T-helper 1 cell treated with Interleukin-12 subunit alpha and Interleukin-12 subunit beta and Interleukin-4 antibody, amounts not matched to agents 30 μg/mL and 1 μg/mL, for 36 hours (primary cell): ENCODE measurements around the gene GNAS.
A peak's percentile ranks its signal among the peaks of the same experiment; 100 is the strongest.

Experiments
- H3K27ac Mint-ChIP-seq: one replicate; pipeline ENCODE4 v1.8.0; 2021; ENCODE audit warnings: mild to moderate bottlenecking, mixed read lengths
- H3K27me3 Mint-ChIP-seq: one replicate; pipeline ENCODE4 v1.8.0; 2021; ENCODE audit warnings: low read depth, mixed read lengths
- H3K36me3 Mint-ChIP-seq: one replicate; pipeline ENCODE4 v1.8.0; 2021; ENCODE audit warnings: low read depth, mixed read lengths
- H3K4me1 Mint-ChIP-seq: one replicate; pipeline ENCODE4 v1.8.0; 2021; ENCODE audit warnings: low read depth, mixed read lengths
- H3K4me3 Mint-ChIP-seq: one replicate; pipeline ENCODE4 v1.8.0; 2021; ENCODE audit warnings: mild to moderate bottlenecking, moderate library complexity, mixed read lengths
- H3K9me3 Mint-ChIP-seq: one replicate; pipeline ENCODE4 v1.8.0; 2021; ENCODE audit warnings: mixed read lengths

The GNAS gene

GRCh38 chr20:58890518-58891085 lies 38.1 kb downstream of the GNAS start:
- Mint-ChIP-seq H3K9me3 (no peaks in the 10 kb centered on the region), H3K36me3 (peaks cover 8% of the 10 kb centered on the region), H3K4me3 (peak overlapping the region; percentile 90), H3K4me1 (peaks cover 38% of the 10 kb centered on the region), H3K27ac (peak overlapping the region; percentile 89), H3K27me3 (no peaks in the 10 kb centered on the region)

DNA sequence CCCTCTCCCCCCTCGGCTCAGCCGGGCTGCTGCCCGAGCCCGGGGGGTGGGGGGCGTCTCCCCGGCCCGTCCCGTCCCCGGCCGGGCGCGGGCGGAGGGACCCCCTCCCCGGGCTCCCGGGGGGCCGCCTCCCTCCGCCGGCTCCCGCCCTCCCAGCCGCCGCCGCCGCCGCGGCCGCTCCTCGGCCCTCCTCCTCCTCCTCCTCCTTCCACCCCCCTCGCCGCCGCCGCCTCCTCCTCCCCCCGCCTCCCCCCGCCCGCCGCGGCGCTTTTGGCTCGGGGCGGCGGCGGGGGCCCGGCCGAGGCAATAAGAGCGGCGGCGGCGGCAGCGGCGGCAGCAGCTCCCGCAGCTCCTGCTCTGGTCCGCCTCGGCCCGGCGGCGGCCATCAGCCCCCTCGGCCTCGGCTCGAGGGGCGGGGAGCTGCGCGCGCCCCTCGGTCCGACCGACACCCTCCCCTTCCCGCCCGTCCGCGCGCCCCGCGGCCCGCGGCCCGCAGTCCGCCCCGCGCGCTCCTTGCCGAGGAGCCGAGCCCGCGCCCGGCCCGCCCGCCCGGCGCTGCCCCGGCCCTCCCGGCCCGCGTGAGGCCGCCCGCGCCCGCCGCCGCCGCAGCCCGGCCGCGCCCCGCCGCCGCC lies 38.7 kb downstream of the GNAS start:
- H3K27me3 Mint-ChIP-seq = no peaks in the 10 kb centered on the region
- no peaks in the 10 kb centered on the region for H3K9me3 Mint-ChIP-seq
- H3K4me1 Mint-ChIP-seq = peaks cover 43% of the 10 kb centered on the region
- H3K27ac Mint-ChIP-seq = peak overlapping the region; percentile 55
- peaks cover 12% of the 10 kb centered on the region for H3K36me3 Mint-ChIP-seq
- peak overlapping the region; percentile 71 for H3K4me3 Mint-ChIP-seq

DNA sequence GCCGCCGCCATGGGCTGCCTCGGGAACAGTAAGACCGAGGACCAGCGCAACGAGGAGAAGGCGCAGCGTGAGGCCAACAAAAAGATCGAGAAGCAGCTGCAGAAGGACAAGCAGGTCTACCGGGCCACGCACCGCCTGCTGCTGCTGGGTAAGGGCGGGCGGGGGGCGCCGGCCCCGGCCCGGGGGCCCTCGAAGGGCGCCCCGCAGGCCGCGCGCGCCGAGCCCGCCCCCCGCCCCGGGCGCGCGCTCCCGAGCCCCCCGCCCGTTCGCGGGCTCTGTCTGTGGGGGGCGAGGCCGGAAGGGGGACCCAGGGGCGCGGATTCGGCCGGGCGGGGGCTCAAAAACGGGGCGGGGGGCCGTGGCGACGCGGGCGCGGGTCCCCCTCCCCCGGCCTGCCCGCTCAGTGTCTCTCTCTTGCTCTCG lies 39.2 kb downstream of the GNAS start:
- peaks cover 14% of the 10 kb centered on the region for H3K36me3 Mint-ChIP-seq
- peak overlapping the region; percentile 96 for H3K4me3 Mint-ChIP-seq
- H3K9me3 Mint-ChIP-seq = no peaks in the 10 kb centered on the region
- H3K27ac Mint-ChIP-seq = peak overlapping the region; percentile 99
- no peaks in the 10 kb centered on the region for H3K27me3 Mint-ChIP-seq
- H3K4me1 Mint-ChIP-seq = peaks cover 41% of the 10 kb centered on the region

DNA sequence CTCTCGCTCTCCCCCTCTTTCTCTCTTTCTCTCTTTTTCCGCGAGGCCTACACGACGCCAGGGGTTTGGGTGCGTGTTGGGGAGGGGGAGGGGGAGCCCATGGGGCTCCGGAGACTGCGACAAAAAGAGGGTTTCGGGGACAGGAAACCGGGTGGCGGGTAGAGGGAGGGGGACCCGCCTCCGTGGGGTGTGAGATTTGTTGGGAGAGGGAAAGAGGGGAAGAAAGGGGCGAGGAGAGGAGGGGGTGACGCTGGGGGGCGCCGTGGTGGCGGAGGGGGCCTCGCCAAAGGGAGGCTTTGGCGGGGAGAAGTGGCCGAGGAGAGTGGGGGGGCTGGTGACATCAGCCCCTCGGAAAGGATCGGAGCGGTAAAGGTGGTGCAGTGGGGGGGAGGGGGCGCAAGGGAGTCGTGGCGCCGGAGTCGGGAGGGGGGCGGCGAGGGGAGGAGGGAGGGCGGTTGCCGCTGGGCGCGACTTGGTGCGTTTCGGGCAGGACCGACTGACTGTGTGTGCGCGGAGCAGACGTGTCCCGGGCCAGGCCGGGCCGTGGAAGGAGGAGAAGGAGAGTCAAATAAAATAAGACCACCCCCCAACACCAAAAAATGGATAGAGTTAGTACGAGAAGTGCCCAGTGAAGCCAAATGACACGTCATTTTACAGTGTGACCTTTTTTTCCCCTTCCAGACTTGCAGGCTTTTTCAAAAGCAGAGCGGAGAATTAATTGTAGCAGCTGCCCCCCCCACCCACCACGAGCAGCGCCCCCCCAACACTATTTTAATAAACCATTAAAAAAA lies 39.8 kb downstream of the GNAS start:
- Mint-ChIP-seq H3K9me3 (no peaks in the 10 kb centered on the region), H3K4me1 (peaks cover 40% of the 10 kb centered on the region), H3K27ac (peak overlapping the region; percentile 99)

GRCh38 chr20:58892932-58893224 lies 40.4 kb downstream of the GNAS start:
- peak overlapping the region; percentile 96 for H3K4me3 Mint-ChIP-seq
- no peaks in the 10 kb centered on the region for H3K27me3 Mint-ChIP-seq
- peak overlapping the region; percentile 99 for H3K27ac Mint-ChIP-seq
- H3K36me3 Mint-ChIP-seq = peaks cover 20% of the 10 kb centered on the region
- H3K9me3 Mint-ChIP-seq = no peaks in the 10 kb centered on the region
- H3K4me1 Mint-ChIP-seq = peaks cover 42% of the 10 kb centered on the region

More for the DNA sequence above, 39.8 kb downstream of the GNAS start:
- Mint-ChIP-seq H3K4me3 (peak overlapping the region; percentile 96), H3K27me3 (no peaks in the 10 kb centered on the region), H3K36me3 (peaks cover 17% of the 10 kb centered on the region)

GRCh38 chr20:58893355-58894120 lies 41.0 kb downstream of the GNAS start:
- peak overlapping the region; percentile 80 for H3K4me3 Mint-ChIP-seq
- peaks cover 42% of the 10 kb centered on the region for H3K4me1 Mint-ChIP-seq
- no peaks in the 10 kb centered on the region for H3K27me3 Mint-ChIP-seq
- peaks cover 21% of the 10 kb centered on the region for H3K36me3 Mint-ChIP-seq
- no peaks in the 10 kb centered on the region for H3K9me3 Mint-ChIP-seq
- H3K27ac Mint-ChIP-seq = peak overlapping the region; percentile 83

DNA sequence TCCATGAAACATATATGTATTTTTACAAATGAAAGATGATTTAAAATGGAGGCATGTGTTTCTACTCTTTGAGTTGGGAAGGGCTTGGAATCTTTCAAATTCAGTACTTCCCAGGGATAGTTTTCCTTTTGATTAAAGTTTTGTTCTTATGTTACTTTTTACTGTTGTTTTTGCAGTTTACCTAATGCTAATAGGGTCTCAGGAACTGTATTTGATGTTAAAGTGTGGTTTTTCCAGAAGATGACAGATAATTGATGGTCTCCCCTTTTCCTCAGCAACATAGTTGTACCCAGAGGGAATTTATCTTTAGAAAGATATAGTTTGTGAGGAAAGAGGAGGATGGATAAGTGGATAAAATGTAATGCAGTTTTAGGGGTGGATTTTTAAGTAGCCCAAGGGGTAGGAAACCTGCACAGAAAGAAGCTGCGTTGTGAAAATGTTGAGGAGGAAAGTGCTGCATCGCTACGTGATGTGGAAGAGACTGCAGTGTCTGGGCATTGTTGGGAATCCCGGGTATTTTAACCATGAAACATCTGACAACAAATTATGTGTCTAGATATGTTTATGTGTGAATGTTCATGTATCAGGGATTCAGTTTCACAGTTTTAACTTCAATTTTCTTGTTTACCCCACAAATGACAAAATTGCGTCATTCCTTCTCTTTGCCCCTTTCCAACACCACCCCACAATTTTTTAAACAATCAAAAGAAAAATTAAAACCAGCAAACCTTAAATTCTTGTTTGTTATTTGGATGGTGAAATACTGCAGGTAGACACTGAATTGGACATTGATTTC lies 42.3 kb downstream of the GNAS start:
- Mint-ChIP-seq H3K27me3 (no peaks in the 10 kb centered on the region), H3K4me1 (peaks cover 47% of the 10 kb centered on the region), H3K4me3 (peak overlapping the region; percentile 35), H3K9me3 (no peaks in the 10 kb centered on the region), H3K27ac (peak overlapping the region; percentile 4), H3K36me3 (peaks cover 29% of the 10 kb centered on the region)

DNA sequence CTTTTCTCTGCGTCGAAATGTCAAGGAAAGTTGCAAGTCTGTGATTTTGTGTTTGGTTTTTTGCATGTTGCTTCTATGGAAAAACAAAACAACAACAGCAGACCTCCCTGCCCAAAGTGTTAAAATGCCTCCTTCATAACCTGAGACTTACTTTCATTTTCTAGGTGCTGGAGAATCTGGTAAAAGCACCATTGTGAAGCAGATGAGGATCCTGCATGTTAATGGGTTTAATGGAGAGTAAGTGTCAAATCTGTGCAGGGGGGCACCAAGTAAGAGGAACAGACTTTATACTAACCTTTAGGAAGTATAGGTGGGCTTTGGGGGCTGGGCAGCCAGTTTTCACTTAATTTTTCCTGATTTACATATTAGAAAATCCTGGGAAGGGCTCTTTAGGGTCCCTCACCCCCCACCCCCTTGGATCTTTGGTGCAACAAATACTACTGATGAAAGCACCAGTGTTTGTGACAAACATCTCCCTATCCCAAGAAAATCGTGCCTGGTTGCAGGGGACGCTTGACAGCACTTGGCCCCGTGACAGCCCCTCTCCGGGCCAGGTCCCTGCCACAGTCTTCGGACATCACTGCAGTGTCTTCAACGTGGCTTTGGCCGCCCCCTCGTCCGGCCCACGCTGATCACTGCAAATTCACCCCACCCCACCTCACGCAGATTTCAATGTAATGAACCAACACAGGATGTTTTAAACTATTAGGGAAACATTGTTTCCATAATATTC lies 43.1 kb downstream of the GNAS start:
- no peaks in the 10 kb centered on the region for H3K27me3 Mint-ChIP-seq
- H3K9me3 Mint-ChIP-seq = no peaks in the 10 kb centered on the region
- peak overlapping the region; percentile 4 for H3K27ac Mint-ChIP-seq
- H3K4me1 Mint-ChIP-seq = peaks cover 50% of the 10 kb centered on the region
- H3K36me3 Mint-ChIP-seq = peaks cover 34% of the 10 kb centered on the region
- H3K4me3 Mint-ChIP-seq = peak overlapping the region; percentile 35

GRCh38 chr20:58896820-58897219 lies 44.3 kb downstream of the GNAS start:
- peaks cover 52% of the 10 kb centered on the region for H3K4me1 Mint-ChIP-seq
- H3K27me3 Mint-ChIP-seq = no peaks in the 10 kb centered on the region
- H3K9me3 Mint-ChIP-seq = no peaks in the 10 kb centered on the region
- H3K36me3 Mint-ChIP-seq = peaks cover 36% of the 10 kb centered on the region
- H3K27ac Mint-ChIP-seq = no peak overlapping the region
- H3K4me3 Mint-ChIP-seq = no peak overlapping the region

GRCh38 chr20:58897488-58897887 lies 45.0 kb downstream of the GNAS start:
- no peak overlapping the region for H3K27ac Mint-ChIP-seq
- H3K4me3 Mint-ChIP-seq = no peak overlapping the region
- no peaks in the 10 kb centered on the region for H3K27me3 Mint-ChIP-seq
- no peaks in the 10 kb centered on the region for H3K9me3 Mint-ChIP-seq
- H3K36me3 Mint-ChIP-seq = peaks cover 39% of the 10 kb centered on the region
- peaks cover 52% of the 10 kb centered on the region for H3K4me1 Mint-ChIP-seq

DNA sequence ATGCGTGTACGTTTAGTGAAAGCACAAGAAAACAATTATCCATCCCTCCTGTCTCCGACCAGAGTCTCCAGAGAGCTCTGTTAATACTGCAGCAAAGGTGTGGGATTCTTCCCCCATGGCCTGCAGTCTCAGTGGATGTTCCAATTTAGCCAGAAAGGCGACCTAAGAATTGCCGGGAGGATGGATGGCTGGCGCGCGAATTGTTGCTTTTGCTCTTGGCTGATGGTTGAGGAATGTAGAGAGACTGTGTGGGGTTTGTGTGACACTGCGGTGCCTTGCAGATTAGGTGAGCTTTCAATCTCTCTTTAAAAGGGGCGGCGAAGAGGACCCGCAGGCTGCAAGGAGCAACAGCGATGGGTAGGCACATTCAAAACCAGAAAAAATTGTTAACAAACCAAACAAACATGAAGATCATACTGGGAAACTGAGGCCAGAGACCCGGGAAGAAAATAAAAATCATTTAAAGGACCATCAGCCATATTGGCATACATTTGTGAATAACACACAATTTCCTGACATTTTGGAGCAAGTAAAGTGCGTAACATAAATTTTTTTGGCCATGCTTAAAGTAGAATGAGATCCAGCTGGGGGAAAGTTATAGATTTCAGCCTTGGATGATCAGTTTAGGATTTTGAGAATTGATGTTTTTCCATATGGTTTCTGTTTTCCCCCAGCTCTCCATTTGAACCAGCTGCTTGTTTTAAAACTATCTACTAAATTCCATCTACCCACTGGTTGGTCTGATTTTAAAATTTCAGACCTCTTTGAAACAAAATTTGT lies 46.3 kb downstream of the GNAS start:
- Mint-ChIP-seq H3K4me1 (peaks cover 54% of the 10 kb centered on the region), H3K4me3 (no peak overlapping the region), H3K36me3 (peaks cover 44% of the 10 kb centered on the region), H3K9me3 (no peaks in the 10 kb centered on the region), H3K27me3 (no peaks in the 10 kb centered on the region), H3K27ac (no peak overlapping the region)

DNA sequence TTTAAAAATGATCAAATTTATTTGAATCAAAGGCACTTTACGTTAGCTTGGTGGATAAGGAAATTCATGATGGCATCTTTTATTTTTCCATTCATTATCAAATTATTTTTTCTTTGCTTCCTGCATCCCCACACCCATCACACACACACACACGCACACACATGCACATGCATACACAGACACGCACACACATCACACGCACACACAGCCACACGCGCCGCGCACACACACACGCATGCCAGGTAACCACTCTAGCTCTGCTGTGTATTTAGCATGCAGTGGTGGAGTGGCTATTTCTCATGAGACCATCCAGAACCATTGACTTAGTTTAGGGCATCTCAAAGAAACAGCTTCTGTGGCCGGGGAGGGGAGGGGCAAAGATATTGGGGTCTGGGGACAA lies 47.0 kb downstream of the GNAS start:
- no peaks in the 10 kb centered on the region for H3K27me3 Mint-ChIP-seq
- peaks cover 45% of the 10 kb centered on the region for H3K36me3 Mint-ChIP-seq
- peaks cover 50% of the 10 kb centered on the region for H3K4me1 Mint-ChIP-seq
- no peak overlapping the region for H3K27ac Mint-ChIP-seq
- H3K4me3 Mint-ChIP-seq = no peak overlapping the region
- H3K9me3 Mint-ChIP-seq = no peaks in the 10 kb centered on the region

DNA sequence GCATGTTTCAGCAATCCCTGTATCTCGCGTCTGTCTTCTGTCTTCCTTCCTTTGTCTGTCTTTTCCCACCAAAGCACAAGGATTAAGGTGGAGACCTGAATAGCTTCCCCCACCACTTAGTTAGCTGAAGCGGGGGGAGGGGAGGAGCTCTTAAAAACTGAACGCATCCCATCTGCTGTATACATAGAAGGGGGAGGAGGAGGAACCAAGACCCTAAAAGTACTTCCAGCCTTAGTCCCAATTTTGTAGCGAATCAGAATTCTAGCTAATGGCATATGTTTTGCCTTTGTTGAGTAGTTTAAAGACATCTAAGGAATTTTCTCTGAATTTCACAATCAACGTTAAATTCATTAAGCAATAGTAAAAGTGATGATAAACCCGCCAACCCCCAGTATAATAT lies 47.9 kb downstream of the GNAS start:
- Mint-ChIP-seq H3K27me3 (no peaks in the 10 kb centered on the region), H3K9me3 (no peaks in the 10 kb centered on the region), H3K4me1 (peaks cover 41% of the 10 kb centered on the region), H3K36me3 (peaks cover 51% of the 10 kb centered on the region), H3K27ac (no peak overlapping the region), H3K4me3 (no peak overlapping the region)
